Amniotic epithelial cell (primary cell): ENCODE data around the gene MEGF8.
A peak's percentile ranks its signal among the peaks of the same experiment; 100 is the strongest.
"Not testable (repeated sequence)": the region's sequence is repeated elsewhere in the genome, so short reads cannot be mapped to it uniquely, and the experiment has no call there.

Experiments
- DNase-seq: peaks from one replicate; pipeline ENCODE4 v3.0.0-alpha.2; 2010; ENCODE audit warnings: low read depth

Gene MEGF8

DNA sequence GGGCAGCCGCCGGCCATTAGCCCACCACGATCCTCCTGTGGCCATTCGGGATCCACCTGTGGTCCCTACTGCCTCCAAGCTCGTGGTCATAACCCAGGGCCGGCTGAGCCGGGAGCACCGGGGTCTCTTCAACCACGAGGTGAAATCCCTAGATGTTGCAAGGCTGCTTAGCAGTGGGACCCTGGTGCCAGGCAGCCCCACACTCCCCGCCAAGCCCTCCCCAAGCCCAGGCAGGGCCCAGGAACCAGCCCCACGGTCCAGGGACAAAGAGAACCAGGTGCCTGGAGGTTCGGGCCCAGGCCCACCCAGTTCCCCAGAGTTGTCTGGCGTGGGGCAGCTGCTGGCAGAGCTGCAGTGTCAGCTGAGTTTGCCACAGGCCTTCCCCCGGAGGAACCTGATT, 15.7 kb upstream of the MEGF8 start:
- DNase-seq, result no peak

DNA sequence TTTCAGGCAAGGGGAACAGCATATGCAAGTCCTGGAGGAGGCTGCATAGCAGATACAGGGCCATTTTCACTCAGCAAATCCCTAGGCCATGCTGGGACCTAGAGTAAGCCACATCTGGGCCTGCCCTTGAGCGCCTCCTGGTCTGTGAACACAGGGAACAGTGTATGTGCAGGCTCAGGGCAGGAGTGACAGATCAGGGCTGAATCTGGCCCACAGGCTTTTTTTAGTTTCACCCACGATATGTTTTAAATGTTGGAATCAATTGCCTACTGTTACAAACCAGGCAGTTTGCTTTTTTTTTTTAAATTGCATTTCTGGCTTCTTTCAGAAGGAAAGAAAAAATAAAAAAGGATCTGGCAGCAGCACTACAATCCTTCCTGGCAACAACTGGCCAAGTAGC, 13.8 kb upstream of the MEGF8 start:
- DNase-seq, result no peak

DNA sequence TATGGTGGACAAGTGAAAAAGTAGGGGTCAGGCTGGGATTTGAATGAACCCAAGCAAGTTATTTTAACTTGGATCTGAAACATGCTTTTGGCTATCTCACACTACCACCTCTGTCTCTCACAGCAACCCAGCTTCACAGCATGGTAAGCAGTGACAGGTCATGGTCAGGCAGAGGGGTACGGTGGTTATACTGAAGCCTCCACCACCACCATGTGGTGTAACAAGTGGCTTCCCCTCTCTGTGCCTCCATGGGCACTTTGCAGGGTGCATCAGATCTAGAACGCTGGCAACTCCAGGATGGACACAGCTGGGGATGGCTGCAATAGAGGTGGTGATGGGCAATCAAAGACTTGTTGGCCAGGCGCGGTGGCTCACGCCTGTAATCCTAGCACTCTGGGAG, 13.1 kb upstream of the MEGF8 start:
- no peak for DNase-seq

DNA sequence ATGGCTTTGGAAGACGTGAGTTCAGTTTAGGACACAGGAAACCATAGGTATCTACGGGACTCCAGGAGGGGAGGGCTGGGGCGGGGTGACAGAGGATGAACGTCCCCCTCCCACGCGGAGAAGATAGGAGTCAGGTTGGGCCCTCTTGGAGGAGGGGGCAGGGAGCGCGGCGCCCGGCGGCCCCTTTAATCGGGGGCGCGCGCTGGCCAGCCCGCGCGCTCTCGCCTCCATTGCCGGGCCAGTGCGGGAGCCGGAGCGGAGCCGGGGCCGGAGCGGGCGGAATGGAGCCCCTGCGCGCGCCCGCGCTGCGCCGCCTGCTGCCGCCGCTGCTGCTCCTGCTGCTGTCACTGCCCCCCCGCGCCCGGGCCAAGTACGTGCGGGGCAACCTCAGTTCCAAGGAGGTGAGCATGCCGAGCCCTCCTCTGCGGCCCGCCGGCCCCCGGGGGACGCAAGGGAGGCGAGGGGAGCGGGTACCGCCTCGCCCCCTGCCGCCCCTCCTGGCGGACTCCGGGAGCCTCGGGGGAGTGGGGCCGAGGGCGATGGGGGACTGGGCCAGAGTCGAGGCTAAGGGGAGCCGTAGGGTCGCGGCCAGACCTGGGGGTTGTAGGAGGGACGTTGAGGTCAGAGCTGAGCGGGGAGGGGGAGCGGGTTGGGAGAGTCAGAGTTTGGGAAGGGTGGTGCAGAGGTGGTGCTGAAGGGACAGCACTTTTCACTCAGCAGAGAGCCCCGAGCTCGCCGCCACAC, 12.2 kb upstream of the MEGF8 start, which contains the start of gene TMEM145:
TSS of gene TMEM145 (plus strand) at position 214 of the 744 bp plus-strand sequence. CDS start at position 282, 68 bp downstream.
- DNase-seq, result peak; percentile 42

DNA sequence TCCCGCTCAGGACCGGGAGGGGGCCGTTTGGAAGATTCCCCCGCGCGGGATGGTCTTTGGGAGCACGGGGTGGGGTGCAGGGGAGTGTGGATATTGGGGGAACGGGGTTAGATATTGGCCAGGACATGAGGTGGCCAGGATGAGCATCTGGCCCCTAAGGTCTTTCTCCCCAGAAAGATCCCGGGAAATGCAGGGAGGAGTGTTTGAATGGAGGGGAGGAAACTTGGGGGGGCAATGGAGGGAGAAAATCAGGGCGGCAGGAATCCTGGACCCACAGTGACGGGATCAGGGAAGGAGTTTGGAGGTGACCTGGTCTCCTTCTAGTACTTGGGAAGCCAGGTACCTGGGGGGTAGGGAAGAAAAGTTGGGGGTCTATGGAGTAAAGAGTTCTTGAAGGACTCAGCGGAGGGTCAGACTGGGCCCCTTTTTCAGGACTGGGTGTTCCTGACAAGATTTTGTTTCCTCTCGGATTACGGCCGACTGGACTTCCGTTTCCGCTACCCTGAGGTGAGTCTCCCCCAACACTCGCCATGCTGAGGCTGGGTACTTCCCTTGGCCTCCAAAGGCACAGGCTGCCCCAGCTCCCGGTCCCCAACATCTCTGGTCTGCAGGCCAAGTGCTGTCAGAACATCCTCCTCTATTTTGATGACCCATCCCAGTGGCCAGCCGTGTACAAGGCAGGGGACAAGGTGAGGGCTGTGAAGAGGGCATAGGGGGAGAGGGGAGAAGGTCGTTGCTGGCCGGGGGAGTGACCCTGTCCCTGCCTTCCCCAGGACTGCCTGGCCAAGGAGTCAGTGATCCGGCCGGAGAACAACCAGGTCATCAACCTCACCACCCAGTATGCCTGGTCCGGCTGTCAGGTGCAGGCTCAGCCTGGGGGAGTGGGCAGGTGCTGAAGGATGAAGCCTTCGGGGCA, 11.3 kb upstream of the MEGF8 start:
- no peak for DNase-seq

DNA sequence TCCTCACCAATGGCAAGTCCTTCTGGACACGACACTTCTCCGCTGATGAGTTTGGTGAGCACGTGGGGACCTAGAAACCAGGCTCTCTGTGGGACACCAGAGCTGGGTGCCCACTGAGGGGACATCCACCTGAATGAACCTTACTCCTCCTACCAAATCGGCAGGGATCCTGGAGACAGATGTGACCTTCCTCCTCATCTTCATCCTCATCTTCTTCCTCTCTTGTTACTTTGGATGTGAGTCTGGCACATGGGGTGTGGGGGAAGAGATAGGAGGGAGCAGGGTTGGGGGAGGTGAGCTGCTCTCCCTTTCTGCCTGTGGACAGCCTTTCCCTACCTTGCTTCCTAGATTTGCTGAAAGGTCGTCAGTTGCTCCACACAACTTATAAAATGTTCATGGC, 10.4 kb upstream of the MEGF8 start:
- no peak for DNase-seq

DNA sequence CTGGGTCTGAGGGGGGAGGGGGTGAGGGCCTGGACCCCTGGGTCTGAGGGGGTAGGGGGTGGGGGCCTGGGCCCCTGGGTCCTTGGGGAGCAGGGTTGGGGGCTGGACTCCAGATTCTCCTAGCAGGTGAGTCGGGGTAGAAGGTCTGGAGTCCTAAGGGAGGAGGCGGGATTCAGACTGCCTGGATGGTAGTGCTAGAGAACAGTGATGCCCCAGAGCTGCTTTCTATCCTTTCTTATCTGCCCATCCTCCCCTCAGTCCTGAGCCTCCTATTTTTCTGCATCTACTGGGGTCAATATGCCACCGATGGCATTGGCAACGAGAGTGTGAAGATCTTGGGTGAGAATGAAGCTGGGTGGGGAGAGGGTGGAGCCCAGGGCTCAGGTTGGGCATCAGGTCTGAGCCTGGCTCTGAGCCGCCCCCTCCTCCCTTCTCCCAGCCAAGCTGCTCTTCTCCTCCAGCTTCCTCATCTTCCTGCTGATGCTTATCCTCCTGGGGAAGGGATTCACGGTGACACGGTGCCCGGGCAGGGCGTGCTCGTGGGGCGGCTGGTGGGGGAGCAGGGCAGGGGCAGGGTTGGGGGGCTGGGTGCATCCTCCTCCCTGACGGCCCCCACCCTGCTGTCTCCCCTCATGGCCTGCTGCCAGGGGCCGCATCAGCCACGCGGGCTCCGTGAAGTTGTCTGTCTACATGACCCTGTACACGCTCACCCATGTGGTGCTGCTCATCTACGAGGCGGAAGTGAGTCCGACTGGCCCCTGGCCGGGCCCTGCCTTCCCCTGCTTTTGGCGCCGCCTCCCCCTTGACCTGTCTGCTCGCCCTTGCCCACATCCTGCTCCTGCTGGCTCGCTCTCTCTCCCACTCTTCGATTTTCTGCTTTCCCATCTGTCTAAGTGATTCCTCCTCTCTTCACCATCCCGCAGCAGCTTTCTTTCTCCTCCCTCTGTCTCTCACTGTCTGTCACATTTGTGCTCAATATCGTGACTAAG, 8.9 kb upstream of the MEGF8 start:
- no peak for DNase-seq

DNA sequence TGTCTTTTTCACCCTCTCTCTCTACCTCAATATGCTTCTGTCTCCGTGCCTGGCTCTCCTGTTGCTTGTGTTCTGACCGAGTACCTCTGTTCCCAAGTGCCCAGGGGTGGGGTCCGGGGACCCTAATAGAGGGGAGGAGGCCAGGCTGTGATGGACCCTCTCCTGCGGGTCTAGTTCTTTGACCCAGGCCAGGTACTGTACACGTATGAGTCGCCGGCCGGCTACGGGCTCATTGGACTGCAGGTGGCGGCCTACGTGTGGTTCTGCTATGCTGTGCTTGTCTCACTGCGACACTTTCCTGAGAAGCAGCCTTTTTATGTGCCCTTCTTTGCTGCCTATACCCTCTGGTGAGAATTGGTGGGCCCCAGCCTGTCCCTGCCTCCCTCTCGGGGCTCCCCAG, 7.9 kb upstream of the MEGF8 start:
- no peak for DNase-seq

DNA sequence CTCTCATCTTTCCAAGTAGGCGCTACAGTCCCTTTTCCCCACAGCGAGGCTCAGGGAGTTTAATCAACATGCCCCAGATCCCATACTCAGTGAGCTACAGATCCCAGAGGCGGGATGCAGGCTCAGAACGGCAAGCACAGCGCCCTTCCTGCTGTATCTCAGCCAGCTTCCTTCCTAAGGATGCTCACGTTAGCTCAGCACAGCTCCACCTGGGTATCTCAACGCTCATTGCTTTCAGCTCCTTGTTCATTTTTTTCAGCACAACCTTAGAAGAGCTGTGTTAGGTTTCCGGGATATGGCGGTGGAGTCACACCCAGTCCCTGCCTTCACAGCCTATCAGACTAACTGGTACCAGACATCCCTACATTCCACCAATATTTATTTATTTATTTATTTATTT, 3.1 kb upstream of the MEGF8 start:
- no peak for DNase-seq

DNA sequence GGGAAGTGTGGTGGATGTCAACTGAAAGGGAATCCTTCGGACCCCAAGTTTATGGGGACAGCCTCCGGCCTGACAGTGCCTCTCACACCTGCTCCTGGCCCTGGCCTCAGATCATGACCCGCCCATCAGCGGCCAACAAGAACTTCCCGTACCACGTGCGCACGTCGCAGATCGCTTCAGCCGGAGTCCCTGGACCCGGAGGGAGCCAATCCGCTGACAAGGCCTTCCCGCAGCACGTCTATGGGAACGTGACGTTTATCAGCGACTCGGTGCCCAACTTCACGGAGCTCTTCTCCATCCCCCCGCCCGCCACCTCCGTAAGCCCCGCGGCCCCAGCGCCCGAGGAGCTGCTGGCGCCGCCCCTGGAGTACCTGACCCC, 2.0 kb upstream of the MEGF8 start:
- DNase-seq, result no peak

DNA sequence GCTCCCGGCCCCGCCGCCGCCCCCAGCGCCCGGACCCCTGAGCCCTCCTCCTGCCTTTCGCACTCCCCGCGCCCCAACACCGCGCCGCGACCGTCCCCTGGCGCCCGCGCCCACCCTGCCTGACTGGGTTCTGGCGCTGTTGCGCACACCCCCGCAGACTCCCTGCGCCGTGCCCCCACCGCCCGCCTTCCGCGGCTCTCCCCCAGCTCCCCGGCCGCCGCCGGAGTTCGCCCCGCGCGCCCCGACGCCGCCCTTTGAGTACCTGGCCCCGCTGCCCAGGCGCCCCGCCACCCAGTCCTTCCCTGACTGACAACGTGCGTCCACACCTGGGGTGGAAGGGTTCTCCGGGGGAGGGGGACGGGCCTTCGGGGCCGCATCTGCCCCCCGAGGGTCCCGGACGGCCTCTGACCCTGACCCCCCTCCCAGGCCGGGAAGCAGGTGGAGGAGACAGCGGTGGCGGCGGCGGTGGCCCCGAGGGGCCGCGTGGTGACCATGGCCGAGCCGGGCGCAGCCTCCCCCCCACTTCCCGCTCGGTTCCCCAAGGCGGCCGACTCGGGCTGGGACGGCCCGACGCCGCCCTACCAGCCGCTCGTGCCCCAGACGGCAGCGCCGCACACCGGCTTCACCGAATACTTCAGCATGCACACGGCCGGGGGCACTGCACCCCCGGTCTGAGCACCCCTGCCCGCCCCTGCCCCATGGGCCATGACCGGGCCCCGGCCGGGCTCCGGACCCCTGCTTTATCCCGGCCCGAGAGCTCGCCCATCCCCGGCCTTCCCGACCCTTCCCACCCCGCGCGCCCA, 1.4 kb upstream of the MEGF8 start:
- DNase-seq, result no peak

DNA sequence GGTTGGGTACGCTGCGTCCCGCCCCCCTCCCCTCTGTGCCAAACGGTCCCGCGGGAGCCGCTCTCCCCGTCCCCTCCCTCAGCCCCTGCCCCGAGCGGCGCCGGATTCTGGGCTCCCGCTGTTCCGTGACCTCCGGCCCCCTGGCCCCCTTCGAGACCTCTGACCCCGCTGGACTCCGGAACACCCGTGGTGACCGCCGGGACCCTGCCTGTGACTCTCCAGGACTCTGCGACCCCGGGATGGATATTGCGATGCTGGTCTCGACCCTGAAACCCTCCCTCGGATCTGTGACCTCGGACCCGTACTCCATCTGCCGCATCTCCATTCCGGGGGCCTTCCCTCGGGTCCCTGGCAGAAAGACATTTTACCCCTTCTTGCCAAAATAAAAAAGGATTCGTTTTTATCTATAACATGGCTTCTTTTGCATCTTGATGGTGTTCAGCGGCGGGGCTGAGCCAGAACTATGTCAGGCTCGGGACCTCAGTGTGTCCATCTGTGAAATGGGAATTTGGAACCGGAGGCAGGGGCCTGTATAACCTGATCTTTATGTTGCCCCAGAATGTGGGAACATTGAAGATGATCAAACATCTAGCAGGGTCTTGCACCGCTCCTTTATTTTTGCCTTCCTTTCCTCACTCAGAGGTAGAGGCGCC, 654 bp upstream of the MEGF8 start:
- DNase-seq, result no peak

DNA sequence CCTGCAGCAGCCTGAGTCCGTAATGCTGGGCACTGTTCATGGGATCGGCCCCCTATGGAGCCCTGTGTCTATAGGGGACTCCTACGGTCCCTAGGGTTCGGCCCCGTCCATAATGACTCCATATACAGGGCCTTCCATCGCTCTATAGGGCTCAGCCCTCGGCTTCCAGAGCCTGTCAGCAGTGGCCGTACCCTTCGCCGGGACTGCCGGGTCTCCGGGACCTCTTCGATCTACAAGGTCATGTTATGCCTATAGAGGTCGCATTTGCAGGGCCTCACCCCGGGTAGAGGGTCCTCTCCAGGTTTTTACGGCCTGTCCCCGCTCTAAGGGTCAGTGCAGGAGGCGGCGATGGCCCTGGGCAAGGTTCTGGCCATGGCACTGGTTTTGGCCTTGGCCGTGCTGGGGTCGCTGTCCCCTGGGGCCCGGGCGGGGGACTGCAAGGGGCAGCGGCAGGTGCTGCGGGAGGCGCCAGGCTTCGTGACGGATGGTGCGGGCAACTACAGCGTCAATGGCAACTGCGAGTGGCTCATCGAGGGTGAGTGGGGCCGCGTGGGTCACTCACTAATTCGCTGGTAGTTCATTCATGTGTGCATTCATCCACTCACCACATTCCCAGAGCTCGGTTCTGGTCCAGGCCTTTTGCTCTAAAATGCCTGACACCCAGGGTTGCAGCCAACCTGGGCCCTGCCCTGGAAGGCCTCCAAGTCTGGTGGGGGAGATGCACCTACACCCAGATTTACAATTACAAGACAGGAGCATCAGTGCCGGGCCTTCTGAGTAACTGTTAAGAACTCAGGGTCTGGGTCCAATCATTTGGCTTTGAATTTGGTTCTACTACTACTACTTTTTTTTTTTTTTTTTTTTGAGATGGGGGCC, 699 bp downstream of the MEGF8 start:
- DNase-seq, result no peak

DNA sequence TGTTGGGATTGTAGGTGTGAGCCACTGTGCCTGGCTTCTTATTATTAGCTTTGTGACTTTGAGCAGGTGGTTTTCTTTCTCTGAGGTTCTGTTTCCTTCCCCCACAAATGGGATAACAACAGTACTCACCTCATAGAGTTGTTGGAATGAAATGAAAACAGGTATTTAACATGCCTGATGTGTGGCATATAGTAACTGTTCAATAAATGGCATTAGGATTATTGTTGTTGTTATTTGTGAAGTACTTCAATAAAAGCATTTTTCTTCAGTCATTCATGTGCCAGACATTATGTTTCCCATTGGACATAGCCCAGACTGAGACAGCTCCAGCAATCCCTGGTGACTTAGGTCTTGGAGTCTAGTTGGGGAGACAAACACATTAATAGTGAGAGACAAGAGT, 1.5 kb downstream of the MEGF8 start:
- no peak for DNase-seq

DNA sequence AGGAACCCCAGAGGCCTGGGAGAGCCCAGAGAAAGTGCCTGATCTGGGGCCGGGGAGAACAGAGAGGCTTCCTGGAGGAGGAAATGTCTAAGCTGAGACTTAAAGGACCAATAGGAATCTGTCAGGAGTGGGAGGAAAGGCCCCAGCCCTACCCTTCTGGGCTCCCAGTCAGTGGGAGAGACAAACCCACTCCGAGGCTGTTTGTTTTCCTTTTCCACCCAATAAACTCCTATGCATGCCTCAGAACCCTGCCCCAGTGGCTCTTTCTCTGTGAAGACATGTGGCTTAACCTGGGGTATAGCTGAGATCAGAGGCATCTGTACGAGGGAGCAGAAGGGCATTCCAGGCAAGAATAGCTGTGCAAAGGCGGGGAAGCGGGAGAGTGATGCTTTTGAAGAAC, 1.9 kb downstream of the MEGF8 start:
- no peak for DNase-seq

DNA sequence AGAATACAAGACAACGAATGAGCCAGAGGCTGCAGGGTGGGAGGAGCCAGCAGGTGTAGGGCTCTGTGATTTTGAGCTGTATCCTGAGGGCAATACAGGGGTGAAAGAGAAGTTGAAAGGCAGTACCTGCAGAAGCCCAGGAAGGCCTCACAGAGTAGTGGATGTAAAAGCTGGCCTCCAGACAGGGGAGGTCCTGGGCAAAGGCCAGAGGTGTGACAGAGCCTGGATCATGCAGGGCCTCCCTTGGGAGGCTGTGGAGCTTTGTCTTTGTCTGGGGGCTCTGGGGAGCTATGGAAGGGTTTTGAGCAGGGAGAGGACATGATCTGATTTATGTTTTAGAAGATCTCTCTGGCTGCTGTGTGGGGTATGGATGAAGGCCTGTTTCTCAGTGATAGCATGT, 2.7 kb downstream of the MEGF8 start:
- DNase-seq, result no peak

DNA sequence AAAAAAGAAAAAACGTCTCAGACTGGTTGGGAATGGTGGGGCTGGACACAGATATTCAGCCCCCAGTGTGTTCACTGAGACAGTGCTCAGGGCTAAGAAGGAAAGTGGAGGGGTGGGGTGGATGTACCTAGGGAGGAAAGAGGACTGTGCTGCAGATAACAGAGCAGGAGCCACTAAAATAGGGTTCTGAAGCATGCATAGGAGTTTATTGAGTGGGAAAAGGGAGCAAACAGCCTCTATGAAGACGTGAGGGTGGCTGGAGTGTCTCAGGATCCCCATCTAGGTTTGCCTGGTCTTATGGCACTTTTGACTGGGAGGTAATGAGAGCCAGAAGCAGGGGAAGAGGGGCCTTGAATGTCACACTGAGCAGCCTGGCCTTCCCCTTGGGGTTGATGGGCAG, 3.4 kb downstream of the MEGF8 start:
- no peak for DNase-seq

DNA sequence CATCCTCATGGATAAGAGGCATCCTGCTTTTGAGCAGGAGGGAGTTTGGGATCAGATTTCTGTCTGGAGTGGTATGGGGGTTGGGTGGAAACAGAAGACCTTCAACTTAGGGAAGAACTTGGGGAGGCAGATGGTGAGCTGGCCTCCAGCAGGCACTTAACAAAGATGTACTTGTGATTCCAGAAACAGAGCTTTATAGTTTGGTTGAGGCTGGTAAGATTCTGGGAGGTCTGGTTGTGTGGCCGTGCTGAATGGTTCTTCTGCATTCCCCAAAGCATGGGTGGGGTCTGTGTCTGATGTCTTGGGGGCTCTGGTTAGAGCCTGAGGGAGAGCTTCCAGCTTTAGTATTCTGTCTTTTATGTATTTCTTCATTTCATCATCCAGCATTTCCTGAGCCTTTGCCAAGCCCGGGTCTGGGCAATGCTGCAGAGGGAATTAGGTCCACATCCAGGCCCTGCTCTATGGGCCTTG, 4.8 kb downstream of the MEGF8 start:
- no peak for DNase-seq

DNA sequence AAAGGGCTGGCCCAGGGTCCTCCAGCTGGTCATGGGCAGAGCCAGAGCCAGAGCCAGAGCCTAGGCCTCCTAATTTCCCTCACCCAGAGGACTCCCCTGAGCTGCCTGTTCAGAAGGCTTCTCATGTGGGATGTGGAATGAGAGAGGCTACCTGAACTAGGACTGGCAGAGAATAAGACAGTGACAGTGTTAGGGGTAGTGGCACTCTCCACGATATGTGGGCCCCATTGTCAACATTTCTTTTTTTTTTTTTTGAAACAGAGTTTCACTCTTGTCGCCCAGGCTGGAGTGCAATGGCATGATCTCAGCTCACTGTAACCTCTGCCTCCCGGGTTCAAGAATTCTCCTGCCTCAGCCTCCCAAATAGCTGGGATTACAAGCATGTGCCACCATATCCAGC, 5.9 kb downstream of the MEGF8 start:
- DNase-seq, result not testable (repeated sequence)

DNA sequence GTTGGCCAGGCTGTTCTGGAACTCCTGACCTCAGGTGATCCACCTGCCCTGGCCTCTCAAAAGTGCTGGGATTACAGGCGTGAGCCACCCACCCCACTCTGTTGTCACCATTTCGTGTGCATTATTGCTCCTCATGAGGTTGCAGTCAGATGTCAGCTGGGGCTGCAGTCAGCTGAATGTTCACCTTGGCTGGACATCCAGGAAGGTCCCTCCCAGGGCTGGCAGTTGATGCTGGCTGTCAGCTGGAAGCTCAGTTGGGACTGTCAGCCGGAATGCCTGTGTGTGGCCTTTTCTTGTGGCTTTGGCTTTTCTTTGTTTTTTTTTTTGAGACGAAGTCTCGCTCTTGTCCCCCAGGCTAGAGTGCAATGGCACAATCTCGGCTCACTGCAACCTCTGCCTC, 6.6 kb downstream of the MEGF8 start:
- no peak for DNase-seq
